H1 (cell line): ENCODE data around the gene ECSIT. TPM values are rescaled to one million over a fixed set of nuclear protein-coding genes. Genes with fewer than 3 reads are reported as not detected.

Experiments used
- polyA plus RNA-seq, 7 experiments: library from polyadenylated mRNA; depleted of rRNA in 3 of 7; stranded (reverse) in 5 of 7; unstranded in 2 of 7; fragments of >200 nt in 5 of 7; fragments of 200-250 nt in 2 of 7; gene quantifications; 1 replicate in 5 of 7; 2 replicates in 1 of 7; 4 replicates in 1 of 7; pipeline versions ENCODE4 v1.2.1 to v1.2.3, GENCODE V29; 2011 to 2013; ENCODE audit warnings: missing spikeins in 2 of 7, mixed read lengths in 2 of 7
- total RNA-seq: library from RNA; stranded (reverse); fragmentation: NEBNext Ultra II Directional; extraction: Animal tissue kit (Norgen Biotek cat#: 25700); gene quantifications from 2 replicates; pipeline ENCODE4 v1.2.1, GENCODE V29; 2021
- TF ChIP-seq, protein P1 (sequence below): fragments of 300-600 bp; sonication (generic); IDR thresholded peaks from 2 replicates; pipeline ENCODE4 v1.7.1; 2012; ENCODE audit warnings: low read length, moderate library complexity, mild to moderate bottlenecking, inconsistent platforms; ENCODE audit not compliant: insufficient replicate concordance

Gene ECSIT
- total and polyA plus RNA-seq, 2 of the 8 experiments (the other 6 are each of a cell fraction or from before 2014, with no cell fraction given), result 55.7 to 74.1 TPM

DNA sequence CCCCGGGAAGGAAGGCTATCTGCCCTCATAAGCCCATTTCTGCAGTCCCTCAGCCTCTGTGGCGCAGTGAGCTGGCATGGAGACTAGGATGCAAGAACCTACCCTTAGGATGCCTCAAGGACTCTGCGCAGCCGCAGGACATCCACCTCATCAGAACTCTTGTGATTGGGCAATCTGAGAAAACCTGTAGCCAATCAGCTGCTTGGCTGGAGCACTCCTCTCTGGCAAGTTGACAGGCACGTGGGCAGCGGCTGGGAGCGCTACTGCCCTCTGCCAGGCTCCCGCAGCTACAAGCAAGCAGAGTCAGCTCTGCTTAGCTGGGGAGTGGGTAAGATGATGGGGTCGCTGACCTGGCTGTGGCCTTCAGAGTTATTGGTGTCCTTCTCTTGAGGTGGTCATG, 1.5 kb upstream of the ECSIT start (continued):
- TF ChIP-seq, protein P1, sequence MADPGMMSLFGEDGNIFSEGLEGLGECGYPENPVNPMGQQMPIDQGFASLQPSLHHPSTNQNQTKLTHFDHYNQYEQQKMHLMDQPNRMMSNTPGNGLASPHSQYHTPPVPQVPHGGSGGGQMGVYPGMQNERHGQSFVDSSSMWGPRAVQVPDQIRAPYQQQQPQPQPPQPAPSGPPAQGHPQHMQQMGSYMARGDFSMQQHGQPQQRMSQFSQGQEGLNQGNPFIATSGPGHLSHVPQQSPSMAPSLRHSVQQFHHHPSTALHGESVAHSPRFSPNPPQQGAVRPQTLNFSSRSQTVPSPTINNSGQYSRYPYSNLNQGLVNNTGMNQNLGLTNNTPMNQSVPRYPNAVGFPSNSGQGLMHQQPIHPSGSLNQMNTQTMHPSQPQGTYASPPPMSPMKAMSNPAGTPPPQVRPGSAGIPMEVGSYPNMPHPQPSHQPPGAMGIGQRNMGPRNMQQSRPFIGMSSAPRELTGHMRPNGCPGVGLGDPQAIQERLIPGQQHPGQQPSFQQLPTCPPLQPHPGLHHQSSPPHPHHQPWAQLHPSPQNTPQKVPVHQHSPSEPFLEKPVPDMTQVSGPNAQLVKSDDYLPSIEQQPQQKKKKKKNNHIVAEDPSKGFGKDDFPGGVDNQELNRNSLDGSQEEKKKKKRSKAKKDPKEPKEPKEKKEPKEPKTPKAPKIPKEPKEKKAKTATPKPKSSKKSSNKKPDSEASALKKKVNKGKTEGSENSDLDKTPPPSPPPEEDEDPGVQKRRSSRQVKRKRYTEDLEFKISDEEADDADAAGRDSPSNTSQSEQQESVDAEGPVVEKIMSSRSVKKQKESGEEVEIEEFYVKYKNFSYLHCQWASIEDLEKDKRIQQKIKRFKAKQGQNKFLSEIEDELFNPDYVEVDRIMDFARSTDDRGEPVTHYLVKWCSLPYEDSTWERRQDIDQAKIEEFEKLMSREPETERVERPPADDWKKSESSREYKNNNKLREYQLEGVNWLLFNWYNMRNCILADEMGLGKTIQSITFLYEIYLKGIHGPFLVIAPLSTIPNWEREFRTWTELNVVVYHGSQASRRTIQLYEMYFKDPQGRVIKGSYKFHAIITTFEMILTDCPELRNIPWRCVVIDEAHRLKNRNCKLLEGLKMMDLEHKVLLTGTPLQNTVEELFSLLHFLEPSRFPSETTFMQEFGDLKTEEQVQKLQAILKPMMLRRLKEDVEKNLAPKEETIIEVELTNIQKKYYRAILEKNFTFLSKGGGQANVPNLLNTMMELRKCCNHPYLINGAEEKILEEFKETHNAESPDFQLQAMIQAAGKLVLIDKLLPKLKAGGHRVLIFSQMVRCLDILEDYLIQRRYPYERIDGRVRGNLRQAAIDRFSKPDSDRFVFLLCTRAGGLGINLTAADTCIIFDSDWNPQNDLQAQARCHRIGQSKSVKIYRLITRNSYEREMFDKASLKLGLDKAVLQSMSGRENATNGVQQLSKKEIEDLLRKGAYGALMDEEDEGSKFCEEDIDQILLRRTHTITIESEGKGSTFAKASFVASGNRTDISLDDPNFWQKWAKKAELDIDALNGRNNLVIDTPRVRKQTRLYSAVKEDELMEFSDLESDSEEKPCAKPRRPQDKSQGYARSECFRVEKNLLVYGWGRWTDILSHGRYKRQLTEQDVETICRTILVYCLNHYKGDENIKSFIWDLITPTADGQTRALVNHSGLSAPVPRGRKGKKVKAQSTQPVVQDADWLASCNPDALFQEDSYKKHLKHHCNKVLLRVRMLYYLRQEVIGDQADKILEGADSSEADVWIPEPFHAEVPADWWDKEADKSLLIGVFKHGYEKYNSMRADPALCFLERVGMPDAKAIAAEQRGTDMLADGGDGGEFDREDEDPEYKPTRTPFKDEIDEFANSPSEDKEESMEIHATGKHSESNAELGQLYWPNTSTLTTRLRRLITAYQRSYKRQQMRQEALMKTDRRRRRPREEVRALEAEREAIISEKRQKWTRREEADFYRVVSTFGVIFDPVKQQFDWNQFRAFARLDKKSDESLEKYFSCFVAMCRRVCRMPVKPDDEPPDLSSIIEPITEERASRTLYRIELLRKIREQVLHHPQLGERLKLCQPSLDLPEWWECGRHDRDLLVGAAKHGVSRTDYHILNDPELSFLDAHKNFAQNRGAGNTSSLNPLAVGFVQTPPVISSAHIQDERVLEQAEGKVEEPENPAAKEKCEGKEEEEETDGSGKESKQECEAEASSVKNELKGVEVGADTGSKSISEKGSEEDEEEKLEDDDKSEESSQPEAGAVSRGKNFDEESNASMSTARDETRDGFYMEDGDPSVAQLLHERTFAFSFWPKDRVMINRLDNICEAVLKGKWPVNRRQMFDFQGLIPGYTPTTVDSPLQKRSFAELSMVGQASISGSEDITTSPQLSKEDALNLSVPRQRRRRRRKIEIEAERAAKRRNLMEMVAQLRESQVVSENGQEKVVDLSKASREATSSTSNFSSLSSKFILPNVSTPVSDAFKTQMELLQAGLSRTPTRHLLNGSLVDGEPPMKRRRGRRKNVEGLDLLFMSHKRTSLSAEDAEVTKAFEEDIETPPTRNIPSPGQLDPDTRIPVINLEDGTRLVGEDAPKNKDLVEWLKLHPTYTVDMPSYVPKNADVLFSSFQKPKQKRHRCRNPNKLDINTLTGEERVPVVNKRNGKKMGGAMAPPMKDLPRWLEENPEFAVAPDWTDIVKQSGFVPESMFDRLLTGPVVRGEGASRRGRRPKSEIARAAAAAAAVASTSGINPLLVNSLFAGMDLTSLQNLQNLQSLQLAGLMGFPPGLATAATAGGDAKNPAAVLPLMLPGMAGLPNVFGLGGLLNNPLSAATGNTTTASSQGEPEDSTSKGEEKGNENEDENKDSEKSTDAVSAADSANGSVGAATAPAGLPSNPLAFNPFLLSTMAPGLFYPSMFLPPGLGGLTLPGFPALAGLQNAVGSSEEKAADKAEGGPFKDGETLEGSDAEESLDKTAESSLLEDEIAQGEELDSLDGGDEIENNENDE, result no peak
